K562 (cell line): Measurements from ENCODE around the gene SHISA9. TPM values are rescaled to one million over a fixed set of nuclear protein-coding genes. Genes with fewer than 3 reads are reported as not detected.

Source experiments
- ATAC-seq: fragments of 200-7000 bp; cut with Tn5 transposase; 3 replicates; pipeline ENCODE4 v1.9.1; 2020; ENCODE audit warnings: moderate library complexity
- BruUV-seq: library from RNA; stranded (reverse); fragments of 400-500 nt; replicated peaks from 2 replicates; lab custom pipeline; 2021; lab: Mats Ljungman, UMichigan
- CTCF ChIA-PET: fragments of 300-600 bp; formaldehyde crosslinking; extraction: SDS; loops from one replicate; lab custom pipeline; 2021; ENCODE audit warnings: low intra/inter-chr PET ratio; lab: Yijun Ruan, JAX
- POLR2A ChIA-PET: fragments of 300-600, 350-650 bp; sonication (Branson Sonifier 250); formaldehyde crosslinking; extraction: SDS; loops from one replicate; lab custom pipeline; 2021; ENCODE audit warnings: antibody characterized with exemption, inconsistent platforms; lab: Yijun Ruan, JAX
- DNase-seq, 4 experiments: peaks; one replicate each; pipeline versions ENCODE4 v3.0.0 to v3.0.0-alpha.2; 2011 to 2018; ENCODE audit warnings: low spot score in 3 of 4, mixed read lengths in 3 of 4; ENCODE audit errors: extremely low read depth in 1 of 4
- FAIRE-seq: peaks from 2 replicates; lab custom pipeline; 2011; peaks lifted over from hg19 to GRCh38; lab: Jason Lieb, UNC
- H2AFZ ChIP-seq: 2 replicates; pipeline ENCODE4 v1.6.0; 2011; ENCODE audit warnings: low read depth, low read length, control low read depth, inconsistent platforms
- H3K27ac ChIP-seq: fragments of 200-600 bp; 3 replicates; pipeline ENCODE4 v1.8.0; 2011; ENCODE audit warnings: low read depth, mild to moderate bottlenecking, control low read depth, inconsistent platforms, low read length, moderate library complexity, mixed read lengths; ENCODE audit errors: extremely low read depth
- H3K27me3 ChIP-seq, 2 experiments: fragments of 300-600 bp in 1 of 2; 2 replicates in 1 of 2; 3 replicates in 1 of 2; pipeline versions ENCODE4 v1.6.0 to v1.8.0; 2011; ENCODE audit warnings: inconsistent platforms in 2 of 2, low read length in 2 of 2, mild to moderate bottlenecking in 1 of 2, mixed read lengths in 1 of 2, moderate library complexity in 1 of 2; ENCODE audit not compliant: control insufficient read depth in 2 of 2, insufficient read depth in 2 of 2
- H3K36me3 ChIP-seq: fragments of 300-600 bp; 3 replicates; pipeline ENCODE4 v1.8.0; 2011; ENCODE audit warnings: mild to moderate bottlenecking, low read length, inconsistent platforms; ENCODE audit not compliant: control insufficient read depth, insufficient read depth
- H3K4me1 ChIP-seq, 2 experiments: fragments of 200-600 bp in 1 of 2; replicated peaks in 1 of 2; 2 replicates in 1 of 2; 3 replicates in 1 of 2; pipeline versions ENCODE4 v1.5.1 to v1.8.0; 2011; ENCODE audit warnings: inconsistent platforms in 2 of 2, low read length in 2 of 2, mild to moderate bottlenecking in 1 of 2, mixed read lengths in 1 of 2, moderate library complexity in 1 of 2; ENCODE audit not compliant: control insufficient read depth in 2 of 2, insufficient read depth in 2 of 2
- H3K4me2 ChIP-seq: 2 replicates; pipeline ENCODE4 v1.6.1; 2011; ENCODE audit warnings: low read length, control low read depth, inconsistent platforms, mixed read lengths; ENCODE audit not compliant: insufficient read depth
- H3K4me3 ChIP-seq: fragments of 200-600 bp; sonication (generic), shearing (Covaris generic); 2 replicates; pipeline ENCODE4 v1.5.1; 2016; ENCODE audit warnings: control low read depth, inconsistent platforms
- H3K79me2 ChIP-seq: fragments of 200-600 bp; 3 replicates; pipeline ENCODE4 v1.8.0; 2011; ENCODE audit warnings: low read length, inconsistent platforms; ENCODE audit not compliant: control insufficient read depth, insufficient read depth
- H3K9ac ChIP-seq, 2 experiments: 2 replicates each; pipeline versions ENCODE4 v1.6.0 to v1.6.1; 2011; ENCODE audit warnings: low read depth in 2 of 2, low read length in 2 of 2, control low read depth in 1 of 2, inconsistent platforms in 1 of 2, mild to moderate bottlenecking in 1 of 2, mixed read lengths in 1 of 2; ENCODE audit not compliant: insufficient read depth in 1 of 2
- H3K9me1 ChIP-seq: one replicate; pipeline ENCODE4 v1.6.0; 2011; ENCODE audit warnings: inconsistent platforms, mild to moderate bottlenecking, low read length, moderate library complexity; ENCODE audit not compliant: control insufficient read depth, insufficient read depth
- H3K9me3 ChIP-seq: replicated peaks from 2 replicates; pipeline ENCODE4 v1.5.1; 2011; ENCODE audit warnings: low read depth, low read length, inconsistent platforms; ENCODE audit not compliant: control insufficient read depth, insufficient read depth
- H4K20me1 ChIP-seq: replicated peaks from 2 replicates; pipeline ENCODE4 v1.6.1; 2011; ENCODE audit warnings: low read length, inconsistent platforms, mixed read lengths; ENCODE audit not compliant: control insufficient read depth, insufficient read depth
- ATF7 ChIP-seq: fragments of 450-650 bp; IDR thresholded peaks from 2 replicates; pipeline ENCODE4 v1.7.1; 2014; ENCODE audit warnings: mild to moderate bottlenecking, moderate library complexity
- HCFC1 ChIP-seq: IDR thresholded peaks from 2 replicates; pipeline ENCODE4 v1.6.1; 2012; ENCODE audit warnings: low read depth, low read length, improper control_type of control experiment
- KDM2B ChIP-seq: fragments of 250-450 bp; sonication (Bioruptor Pico); IDR thresholded peaks from 2 replicates; pipeline ENCODE4 v1.8.0; 2021; ENCODE audit warnings: mild to moderate bottlenecking, moderate library complexity
- NCOA1 ChIP-seq: fragments of 450-650 bp; IDR thresholded peaks from 2 replicates; pipeline ENCODE4 v1.6.1; 2016; ENCODE audit warnings: low read depth
- POLR2H ChIP-seq: IDR thresholded peaks from 2 replicates; pipeline ENCODE4 v1.6.1; 2016; ENCODE audit warnings: missing genetic modification characterization, low read depth, mild to moderate bottlenecking, control low read depth, missing compliant biosample characterization, moderate library complexity
- RAD51 ChIP-seq: fragments of 450-650 bp; IDR thresholded peaks from 2 replicates; pipeline ENCODE4 v1.7.1; 2016; ENCODE audit warnings: low read depth, mild to moderate bottlenecking, borderline replicate concordance
- RBM22 ChIP-seq: fragments of 200-400 bp; formaldehyde crosslinking; IDR thresholded peaks from 2 replicates; pipeline ENCODE4 v1.6.1; 2018; ENCODE audit warnings: low read length, low read depth; ENCODE audit not compliant: poor library complexity, severe bottlenecking
- TCF3 ChIP-seq: sonication (generic); formaldehyde crosslinking; IDR thresholded peaks from 2 replicates; pipeline ENCODE4 v1.4.0; 2020; ENCODE audit warnings: mild to moderate bottlenecking, missing genetic modification reagents
- XRCC5 ChIP-seq: fragments of 200-400 bp; formaldehyde crosslinking; IDR thresholded peaks from 2 replicates; pipeline ENCODE4 v1.6.1; 2017; ENCODE audit warnings: low read depth, mild to moderate bottlenecking, low read length
- ZBTB26 ChIP-seq: fragments of 450-650 bp; formaldehyde crosslinking; IDR thresholded peaks from 2 replicates; pipeline ENCODE4 v1.4.0; 2022; ENCODE audit warnings: missing genetic modification characterization
- ZNF23 ChIP-seq: fragments of 250-450 bp; sonication (Bioruptor Pico); IDR thresholded peaks from 2 replicates; pipeline ENCODE4 v1.4.0; 2020; ENCODE audit warnings: mild to moderate bottlenecking
- ZNF280B ChIP-seq: fragments of 250-450 bp; sonication (Bioruptor Pico); IDR thresholded peaks from 2 replicates; pipeline ENCODE4 v1.5.1; 2021; ENCODE audit warnings: mild to moderate bottlenecking
- ZNF316 ChIP-seq: fragments of 450-650 bp; IDR thresholded peaks from 2 replicates; pipeline ENCODE4 v1.6.1; 2016
- ZNF785 ChIP-seq: fragments of 250-450 bp; sonication (Bioruptor Pico); IDR thresholded peaks from 2 replicates; pipeline ENCODE4 v1.4.0; 2020; ENCODE audit warnings: mild to moderate bottlenecking
- WGBS: fragments of 100-300 bp; shearing (Covaris generic); methylation state at CpG from one replicate; pipeline ENCODE4 v1.1.6; 2016; ENCODE audit warnings: low coverage, mixed read lengths; ENCODE audit not compliant: insufficient coverage; ENCODE audit errors: missing lambda C conversion rate; 5-methylcytosine and 5-hydroxymethylcytosine counted together
- in situ Hi-C: fragments of 300-500 bp; cut with MboI; formaldehyde crosslinking; loops from 4 replicates; pipeline ENCODE4 v1.15.0; 2018; ENCODE audit warnings: inconsistent platforms, mixed read lengths
- intact Hi-C: fragments of 100-400 bp; cut with micrococcal nuclease; formaldehyde crosslinking; loops from 2 replicates; pipeline ENCODE4 v1.14.2; 2022
- polyA plus RNA-seq, 8 experiments: library from polyadenylated mRNA; depleted of rRNA in 4 of 8; stranded (reverse) in 5 of 8; unstranded in 3 of 8; fragments of >200 nt; fragmentation: Nextera tagmentation in 2 of 8; fragmentation: Illumina TruSeq in 1 of 8; extraction: Ambion mirVana in 2 of 8; extraction: Trizol in 1 of 8; gene quantifications; 2 replicates each; pipeline versions ENCODE4 v1.2.1 to v1.2.3, GENCODE V29; 2011 to 2014; ENCODE audit warnings: inconsistent platforms in 1 of 8, missing spikeins in 1 of 8
- total RNA-seq, 7 experiments: library from RNA; depleted of rRNA in 6 of 7; stranded (reverse); fragments of >200 nt in 6 of 7; fragmentation: Illumina TruSeq in 2 of 7; extraction: Trizol in 2 of 7; gene quantifications; 2 replicates each; pipeline versions ENCODE4 v1.2.1 to v1.2.3, GENCODE V29; 2011 to 2021; ENCODE audit warnings: low replicate concordance in 1 of 7
- TF ChIP-seq, protein P1 (sequence below): fragments of 450-650 bp; IDR thresholded peaks from 2 replicates; pipeline ENCODE4 v1.6.1; 2016; ENCODE audit warnings: mild to moderate bottlenecking

SHISA9 gene
- total and polyA plus RNA-seq, 9 of the 15 experiments (the other 6 are each of a cell fraction or from before 2014, with no cell fraction given): under 0.01 to 0.16 (median 0.01) TPM; not detected in 6

- no peak for TF ChIP-seq ZNF280B (CRISPR knock-in tag)
- TF ChIP-seq KDM2B (CRISPR knock-in tag): no peak
- TF ChIP-seq TCF3 (CRISPR knock-in tag): no peak
- no peak for TF ChIP-seq POLR2H
- no peak for TF ChIP-seq ZBTB26 (CRISPR knock-in tag)
- no peak for TF ChIP-seq XRCC5
Measured at GRCh38 chr16:12972246-12972645, 70.8 kb downstream of the SHISA9 start (continued).

DNA sequence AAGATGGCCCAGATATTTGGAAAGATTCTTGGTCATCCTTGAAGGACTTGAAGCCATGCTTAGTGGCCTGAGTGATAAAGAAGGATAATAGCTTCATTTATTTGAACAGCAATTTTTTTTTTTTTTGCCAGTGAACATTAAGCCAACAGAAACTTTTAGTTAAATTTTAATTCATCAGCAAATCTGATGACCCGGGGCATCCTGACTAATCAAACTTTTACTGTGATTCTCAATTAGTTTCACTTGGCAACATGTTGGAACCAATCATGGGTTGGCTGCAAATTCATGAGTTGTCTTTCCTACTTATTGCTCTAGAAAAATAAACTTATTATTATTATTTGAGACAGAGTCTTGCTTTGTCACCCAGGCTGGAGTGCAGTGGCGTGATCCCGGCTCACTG, 74.4 kb downstream of the SHISA9 start:
- intact Hi-C loops: no loop called here
- ChIA-PET CTCF (no interaction called here), POLR2A (no interaction called here)
- H3K9ac ChIP-seq: no peak overlapping the region
- H2AFZ ChIP-seq: no peak overlapping the region
- H3K9me3 ChIP-seq: no peaks in the 10 kb centered on the region
- BruUV-seq: no TSS peak
- FAIRE-seq: no peak
- ATAC-seq: no peak
- H4K20me1 ChIP-seq: 0 out of 2 replicates have a peak, but pooled peaks cover 3% of the 10 kb centered on the region
- no peak overlapping the region for H3K4me2 ChIP-seq
- H3K36me3 ChIP-seq: no peaks in the 10 kb centered on the region
- H3K4me1 ChIP-seq: no peaks in the 10 kb centered on the region
- H3K79me2 ChIP-seq: no peaks in the 10 kb centered on the region
- DNase-seq: no peak
- H3K9me1 ChIP-seq: no peaks in the 10 kb centered on the region
- H3K4me3 ChIP-seq: no peak overlapping the region
- in situ Hi-C loops: no loop called here
- H3K27ac ChIP-seq: no peak overlapping the region
- 0% methylated on average over 3 of the region's 3 CpGs for WGBS
- H3K27me3 ChIP-seq: no peaks in the 10 kb centered on the region
- no peak for TF ChIP-seq RBM22
- TF ChIP-seq ATF7: no peak
- no peak for TF ChIP-seq ZNF316
- TF ChIP-seq, protein P1, sequence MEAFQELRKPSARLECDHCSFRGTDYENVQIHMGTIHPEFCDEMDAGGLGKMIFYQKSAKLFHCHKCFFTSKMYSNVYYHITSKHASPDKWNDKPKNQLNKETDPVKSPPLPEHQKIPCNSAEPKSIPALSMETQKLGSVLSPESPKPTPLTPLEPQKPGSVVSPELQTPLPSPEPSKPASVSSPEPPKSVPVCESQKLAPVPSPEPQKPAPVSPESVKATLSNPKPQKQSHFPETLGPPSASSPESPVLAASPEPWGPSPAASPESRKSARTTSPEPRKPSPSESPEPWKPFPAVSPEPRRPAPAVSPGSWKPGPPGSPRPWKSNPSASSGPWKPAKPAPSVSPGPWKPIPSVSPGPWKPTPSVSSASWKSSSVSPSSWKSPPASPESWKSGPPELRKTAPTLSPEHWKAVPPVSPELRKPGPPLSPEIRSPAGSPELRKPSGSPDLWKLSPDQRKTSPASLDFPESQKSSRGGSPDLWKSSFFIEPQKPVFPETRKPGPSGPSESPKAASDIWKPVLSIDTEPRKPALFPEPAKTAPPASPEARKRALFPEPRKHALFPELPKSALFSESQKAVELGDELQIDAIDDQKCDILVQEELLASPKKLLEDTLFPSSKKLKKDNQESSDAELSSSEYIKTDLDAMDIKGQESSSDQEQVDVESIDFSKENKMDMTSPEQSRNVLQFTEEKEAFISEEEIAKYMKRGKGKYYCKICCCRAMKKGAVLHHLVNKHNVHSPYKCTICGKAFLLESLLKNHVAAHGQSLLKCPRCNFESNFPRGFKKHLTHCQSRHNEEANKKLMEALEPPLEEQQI: no peak
- TF ChIP-seq ZNF23: no peak
- TF ChIP-seq NCOA1: no peak
- TF ChIP-seq RAD51: no peak
- no peak for TF ChIP-seq HCFC1
- no peak for TF ChIP-seq ZNF785
